Astrocyte (in vitro differentiated cells and primary cell): ENCODE measurements around the gene ABL2. TPM values are rescaled to one million over a fixed set of nuclear protein-coding genes. Genes with fewer than 3 reads are reported as not detected.

ENCODE experiments used
- DNase-seq: peaks from one replicate; pipeline ENCODE4 v3.0.0-alpha.2; 2010; ENCODE audit warnings: low read depth
- FAIRE-seq: peaks from 2 replicates; lab custom pipeline; 2011; peaks lifted over from hg19 to GRCh38; lab: Jason Lieb, UNC
- H2AFZ ChIP-seq: 2 replicates; pipeline ENCODE4 v1.6.0; 2012; ENCODE audit warnings: low read depth, low read length, inconsistent platforms
- H3K27ac ChIP-seq: 2 replicates; pipeline ENCODE4 v1.5.1; 2011; ENCODE audit warnings: low read depth, low read length, inconsistent platforms
- H3K27me3 ChIP-seq: 2 replicates; pipeline ENCODE4 v1.6.0; 2011; ENCODE audit warnings: low read length, inconsistent platforms; ENCODE audit not compliant: insufficient read depth
- H3K36me3 ChIP-seq: 2 replicates; pipeline ENCODE4 v1.5.1; 2011; ENCODE audit warnings: low read length, inconsistent platforms; ENCODE audit not compliant: insufficient read depth
- H3K4me1 ChIP-seq: 2 replicates; pipeline ENCODE4 v1.5.1; 2011; ENCODE audit warnings: low read length, inconsistent platforms; ENCODE audit not compliant: insufficient read depth
- H3K4me2 ChIP-seq: 2 replicates; pipeline ENCODE4 v1.6.0; 2012; ENCODE audit warnings: low read length, inconsistent platforms
- H3K4me3 ChIP-seq: 2 replicates; pipeline ENCODE4 v1.5.1; 2011; ENCODE audit warnings: low read depth, mild to moderate bottlenecking, low read length, inconsistent platforms; ENCODE audit not compliant: insufficient read depth
- H3K79me2 ChIP-seq: 2 replicates; pipeline ENCODE4 v1.6.0; 2012; ENCODE audit warnings: mild to moderate bottlenecking, low read length, inconsistent platforms; ENCODE audit not compliant: insufficient read depth
- H3K9ac ChIP-seq: 2 replicates; pipeline ENCODE4 v1.6.0; 2012; ENCODE audit warnings: mild to moderate bottlenecking, low read length, inconsistent platforms
- H3K9me3 ChIP-seq: 2 replicates; pipeline ENCODE4 v1.5.1; 2012; ENCODE audit warnings: low read depth, mild to moderate bottlenecking, low read length, inconsistent platforms; ENCODE audit not compliant: insufficient read depth
- H4K20me1 ChIP-seq: 2 replicates; pipeline ENCODE4 v1.6.0; 2012; ENCODE audit warnings: low read length, inconsistent platforms; ENCODE audit not compliant: insufficient read depth
- H3K27ac Mint-ChIP-seq: one replicate; pipeline ENCODE4 v1.8.0; 2021; ENCODE audit warnings: mild to moderate bottlenecking, mixed read lengths; ENCODE audit not compliant: unreplicated experiment
- H3K27me3 Mint-ChIP-seq: one replicate; pipeline ENCODE4 v1.8.0; 2021; ENCODE audit warnings: low read depth, mixed read lengths; ENCODE audit not compliant: unreplicated experiment
- H3K36me3 Mint-ChIP-seq: one replicate; pipeline ENCODE4 v1.8.0; 2021; ENCODE audit warnings: low read depth, mixed read lengths; ENCODE audit not compliant: unreplicated experiment
- H3K4me1 Mint-ChIP-seq: one replicate; pipeline ENCODE4 v1.8.0; 2021; ENCODE audit warnings: low read depth, mixed read lengths; ENCODE audit not compliant: unreplicated experiment
- H3K4me3 Mint-ChIP-seq: one replicate; pipeline ENCODE4 v1.8.0; 2021; ENCODE audit warnings: mild to moderate bottlenecking, moderate library complexity, mixed read lengths; ENCODE audit not compliant: unreplicated experiment
- H3K9me3 Mint-ChIP-seq: one replicate; pipeline ENCODE4 v1.8.0; 2021; ENCODE audit warnings: mild to moderate bottlenecking, mixed read lengths; ENCODE audit not compliant: unreplicated experiment
- CTCF ChIP-seq: IDR thresholded peaks from 2 replicates; pipeline ENCODE4 v1.5.1; 2011; ENCODE audit warnings: low read depth, mild to moderate bottlenecking, inconsistent platforms, low read length, moderate library complexity; ENCODE audit not compliant: insufficient read depth
- EZH2 ChIP-seq: IDR thresholded peaks from 2 replicates; pipeline ENCODE4 v1.6.1; 2012; ENCODE audit warnings: mild to moderate bottlenecking, low read length, inconsistent platforms; ENCODE audit not compliant: insufficient read depth
- total RNA-seq: library from RNA; stranded (reverse); gene quantifications from 2 replicates; pipeline ENCODE4 v1.2.1, GENCODE V29; 2021

The ABL2 gene
- total RNA-seq, 1 donor from 2014 or later = 110 TPM

- H3K9me3 Mint-ChIP-seq = no peaks in the 10 kb centered on the region
- peaks cover 23% of the 10 kb centered on the region for H3K4me1 ChIP-seq
- H2AFZ ChIP-seq = no peak overlapping the region
- peaks cover 3% of the 10 kb centered on the region for H3K36me3 Mint-ChIP-seq
- DNase-seq (peak; percentile 90), FAIRE-seq (peak; percentile 81)
- TF ChIP-seq EZH2 (no peak), CTCF (no peak)
- no peak overlapping the region for H3K9ac ChIP-seq
- peaks cover 78% of the 10 kb centered on the region for H3K79me2 ChIP-seq
- no peaks in the 10 kb centered on the region for H3K9me3 ChIP-seq
- H3K4me3 Mint-ChIP-seq = no peak overlapping the region
- H3K27me3 ChIP-seq = no peaks in the 10 kb centered on the region
- H3K27me3 Mint-ChIP-seq = no peaks in the 10 kb centered on the region
- H3K4me3 ChIP-seq = no peak overlapping the region
- H3K4me2 ChIP-seq = peak overlapping the region; percentile 27
- H3K27ac Mint-ChIP-seq = peak overlapping the region; percentile 89
- H3K4me1 Mint-ChIP-seq = peaks cover 37% of the 10 kb centered on the region
- peaks cover 6% of the 10 kb centered on the region for H4K20me1 ChIP-seq
- peak overlapping the region; percentile 42 for H3K27ac ChIP-seq
- no peaks in the 10 kb centered on the region for H3K36me3 ChIP-seq
Observed at GRCh38 chr1:179164494-179164893, 65.0 kb downstream of the ABL2 start.

- FAIRE-seq = no peak
- Histone ChIP-seq H3K4me3 (no peak overlapping the region), H3K36me3 (no peaks in the 10 kb centered on the region), H3K79me2 (peaks cover 71% of the 10 kb centered on the region), H3K27me3 (no peaks in the 10 kb centered on the region), H2AFZ (no peak overlapping the region), H3K4me1 (peaks cover 4% of the 10 kb centered on the region), H3K27ac (no peak overlapping the region), H3K9me3 (no peaks in the 10 kb centered on the region), H3K9ac (no peak overlapping the region), H4K20me1 (peaks cover 11% of the 10 kb centered on the region), H3K4me2 (no peak overlapping the region)
- TF ChIP-seq CTCF (no peak), EZH2 (no peak)
- H3K27me3 Mint-ChIP-seq = no peaks in the 10 kb centered on the region
- H3K36me3 Mint-ChIP-seq = peaks cover 3% of the 10 kb centered on the region
- no peak overlapping the region for H3K27ac Mint-ChIP-seq
- no peak overlapping the region for H3K4me3 Mint-ChIP-seq
- no peaks in the 10 kb centered on the region for H3K9me3 Mint-ChIP-seq
- DNase-seq = no peak
- H3K4me1 Mint-ChIP-seq = peaks cover 20% of the 10 kb centered on the region
Observed at GRCh38 chr1:179156708-179157107, 72.8 kb downstream of the ABL2 start.

- H3K36me3 Mint-ChIP-seq = peaks cover 3% of the 10 kb centered on the region
- Histone ChIP-seq H3K36me3 (no peaks in the 10 kb centered on the region), H3K9ac (no peak overlapping the region), H3K27me3 (no peaks in the 10 kb centered on the region), H3K4me2 (no peak overlapping the region), H3K9me3 (no peaks in the 10 kb centered on the region), H3K4me3 (no peak overlapping the region), H3K79me2 (peaks cover 70% of the 10 kb centered on the region), H2AFZ (no peak overlapping the region), H3K4me1 (peaks cover 4% of the 10 kb centered on the region), H3K27ac (no peak overlapping the region), H4K20me1 (peaks cover 8% of the 10 kb centered on the region)
- DNase-seq (no peak), FAIRE-seq (no peak)
- no peak for TF ChIP-seq CTCF
- TF ChIP-seq EZH2 = no peak
- H3K27me3 Mint-ChIP-seq = no peaks in the 10 kb centered on the region
- peaks cover 20% of the 10 kb centered on the region for H3K4me1 Mint-ChIP-seq
- H3K27ac Mint-ChIP-seq = no peak overlapping the region
- no peak overlapping the region for H3K4me3 Mint-ChIP-seq
- no peaks in the 10 kb centered on the region for H3K9me3 Mint-ChIP-seq
Observed at GRCh38 chr1:179156026-179156425, 73.5 kb downstream of the ABL2 start.
